H9 (cell line): ENCODE data around the gene ASH1L. TPM values are rescaled to one million over a fixed set of nuclear protein-coding genes. Genes with fewer than 3 reads are reported as not detected.

Experiments used
- DNase-seq: peaks from one replicate; pipeline ENCODE4 v3.0.0-alpha.2; 2017
- H2AFZ ChIP-seq: one replicate; pipeline ENCODE4 v1.6.1; 2013; ENCODE audit warnings: mild to moderate bottlenecking, low read length, control low read depth, moderate library complexity
- H2AK5ac ChIP-seq: 2 replicates; pipeline ENCODE4 v1.6.1; 2013; ENCODE audit warnings: low read length, control low read depth, mixed read lengths; ENCODE audit not compliant: insufficient read length
- H2BK120ac ChIP-seq: one replicate; pipeline ENCODE4 v1.6.1; 2013; ENCODE audit warnings: low read depth, mild to moderate bottlenecking, low read length, control low read depth, inconsistent platforms; ENCODE audit not compliant: poor library complexity, severe bottlenecking
- H2BK12ac ChIP-seq: 2 replicates; pipeline ENCODE4 v1.6.1; 2013; ENCODE audit warnings: low read length, control low read depth, mixed read lengths, low read depth; ENCODE audit not compliant: insufficient read length
- H2BK15ac ChIP-seq: 2 replicates; pipeline ENCODE4 v1.6.1; 2013; ENCODE audit warnings: low read depth, low read length, control low read depth
- H2BK20ac ChIP-seq: one replicate; pipeline ENCODE4 v1.6.1; 2013; ENCODE audit warnings: low read depth, mild to moderate bottlenecking, low read length, control low read depth, inconsistent platforms; ENCODE audit not compliant: poor library complexity, severe bottlenecking
- H2BK5ac ChIP-seq: 2 replicates; pipeline ENCODE4 v1.6.1; 2013; ENCODE audit warnings: low read length, control low read depth, mixed read lengths; ENCODE audit not compliant: insufficient read length
- H3K14ac ChIP-seq: 2 replicates; pipeline ENCODE4 v1.6.1; 2013; ENCODE audit warnings: low read length, control low read depth; ENCODE audit not compliant: insufficient read depth
- H3K18ac ChIP-seq: 2 replicates; pipeline ENCODE4 v1.6.1; 2013; ENCODE audit warnings: low read depth, mild to moderate bottlenecking, mixed read lengths, low read length, control low read depth; ENCODE audit not compliant: insufficient read length
- H3K23ac ChIP-seq: 2 replicates; pipeline ENCODE4 v1.6.1; 2013; ENCODE audit warnings: low read length, control low read depth, mixed read lengths, low read depth; ENCODE audit not compliant: insufficient read length
- H3K23me2 ChIP-seq: 2 replicates; pipeline ENCODE4 v1.6.1; 2013; ENCODE audit warnings: low read depth, mild to moderate bottlenecking, mixed read lengths, low read length, control low read depth; ENCODE audit not compliant: insufficient read length, poor library complexity, severe bottlenecking
- H3K27ac ChIP-seq: 2 replicates; pipeline ENCODE4 v1.5.1; 2013; ENCODE audit warnings: low read length, control low read depth, mixed read lengths, low read depth; ENCODE audit not compliant: insufficient read length
- H3K27me3 ChIP-seq: 2 replicates; pipeline ENCODE4 v1.6.1; 2013; ENCODE audit warnings: low read length, control low read depth, inconsistent platforms; ENCODE audit not compliant: insufficient read depth
- H3K4ac ChIP-seq: 2 replicates; pipeline ENCODE4 v1.6.1; 2013; ENCODE audit warnings: low read depth, mild to moderate bottlenecking, control low read depth, inconsistent platforms, low read length, moderate library complexity
- H3K4me1 ChIP-seq: 2 replicates; pipeline ENCODE4 v1.6.1; 2013; ENCODE audit warnings: low read length, control low read depth, inconsistent platforms; ENCODE audit not compliant: insufficient read depth
- H3K4me2 ChIP-seq: 2 replicates; pipeline ENCODE4 v1.6.1; 2013; ENCODE audit warnings: low read length, control low read depth, mixed read lengths; ENCODE audit not compliant: insufficient read length, insufficient read depth
- H3K56ac ChIP-seq: 2 replicates; pipeline ENCODE4 v1.6.1; 2013; ENCODE audit warnings: low read depth, mild to moderate bottlenecking, mixed read lengths, low read length, control low read depth; ENCODE audit not compliant: insufficient read length
- H3K79me1 ChIP-seq: 2 replicates; pipeline ENCODE4 v1.6.1; 2013; ENCODE audit warnings: low read depth, mild to moderate bottlenecking, moderate library complexity, low read length, control low read depth, inconsistent platforms; ENCODE audit not compliant: insufficient read depth, poor library complexity, severe bottlenecking
- H3K79me2 ChIP-seq: 2 replicates; pipeline ENCODE4 v1.6.1; 2013; ENCODE audit warnings: low read length, control low read depth, inconsistent platforms; ENCODE audit not compliant: insufficient read depth
- H3K9ac ChIP-seq: 2 replicates; pipeline ENCODE4 v1.6.1; 2013; ENCODE audit warnings: low read length, control low read depth, mixed read lengths; ENCODE audit not compliant: insufficient read length; ENCODE audit errors: extremely low read depth
- H3K9me3 ChIP-seq: one replicate; pipeline ENCODE4 v1.6.1; 2013; ENCODE audit warnings: low read depth, low read length, inconsistent platforms; ENCODE audit not compliant: control insufficient read depth
- H3T11ph ChIP-seq: one replicate; pipeline ENCODE4 v1.6.1; 2013; ENCODE audit warnings: mild to moderate bottlenecking, low read length, control low read depth, inconsistent platforms
- H4K20me1 ChIP-seq: one replicate; pipeline ENCODE4 v1.6.1; 2013; ENCODE audit not compliant: control insufficient read depth, insufficient read length, insufficient read depth
- H4K5ac ChIP-seq: 2 replicates; pipeline ENCODE4 v1.6.1; 2013; ENCODE audit warnings: low read depth, mild to moderate bottlenecking, mixed read lengths, low read length, control low read depth; ENCODE audit not compliant: insufficient read length
- H4K8ac ChIP-seq: replicated peaks from 2 replicates; pipeline ENCODE4 v1.6.1; 2013; ENCODE audit warnings: low read length, control low read depth, mixed read lengths, low read depth; ENCODE audit not compliant: insufficient read length
- H4K91ac ChIP-seq: 2 replicates; pipeline ENCODE4 v1.6.1; 2013; ENCODE audit warnings: low read depth, mild to moderate bottlenecking, moderate library complexity, mixed read lengths, low read length, control low read depth; ENCODE audit not compliant: insufficient read length
- H3K27ac Mint-ChIP-seq, 3 experiments: 2 replicates in 2 of 3; 3 replicates in 1 of 3; pipeline ENCODE4 v1.8.0; 2020 to 2021; ENCODE audit warnings: mixed read lengths in 3 of 3, mild to moderate bottlenecking in 1 of 3, moderate library complexity in 1 of 3
- H3K27me3 Mint-ChIP-seq: 2 replicates; pipeline ENCODE4 v1.8.0; 2021; ENCODE audit warnings: low read depth, mild to moderate bottlenecking, moderate library complexity, mixed read lengths
- H3K36me3 Mint-ChIP-seq, 3 experiments: 2 replicates in 2 of 3; 3 replicates in 1 of 3; pipeline ENCODE4 v1.8.0; 2020 to 2021; ENCODE audit warnings: low read depth in 3 of 3, mixed read lengths in 3 of 3; ENCODE audit not compliant: insufficient read depth in 1 of 3
- H3K4me1 Mint-ChIP-seq, 2 experiments: 2 replicates each; pipeline ENCODE4 v1.8.0; 2020; ENCODE audit warnings: mixed read lengths in 2 of 2
- H3K4me3 Mint-ChIP-seq, 2 experiments: 2 replicates in 1 of 2; 3 replicates in 1 of 2; pipeline ENCODE4 v1.8.0; 2020 to 2021; ENCODE audit warnings: mild to moderate bottlenecking in 2 of 2, mixed read lengths in 2 of 2, moderate library complexity in 1 of 2
- H3K9me3 Mint-ChIP-seq, 2 experiments: 2 replicates in 1 of 2; 3 replicates in 1 of 2; pipeline ENCODE4 v1.8.0; 2020; ENCODE audit warnings: mild to moderate bottlenecking in 2 of 2, mixed read lengths in 2 of 2, moderate library complexity in 1 of 2
- WGBS: extraction: QIAGEN DNeasy Blood & Tissue Kit; methylation state at CpG from one replicate; pipeline ENCODE4 v1.1.7; 2013; ENCODE audit warnings: missing lambda C conversion rate, low lambda C conversion rate, mixed read lengths; ENCODE audit not compliant: insufficient read length; ENCODE audit errors: extremely low coverage; 5-methylcytosine and 5-hydroxymethylcytosine counted together
- total RNA-seq: library from RNA; stranded (reverse); gene quantifications from 2 replicates; pipeline ENCODE4 v1.2.1, GENCODE V29; 2021
- TF ChIP-seq, protein P1 (sequence below): fragments of 200-600 bp; sonication (generic); conservative IDR thresholded peaks from 3 replicates; pipeline ENCODE4 v1.8.0; 2021; ENCODE audit warnings: antibody characterized with exemption, mild to moderate bottlenecking

Gene ASH1L
- total RNA-seq, 1 experiment from 2014 or later = 32.8 TPM

DNA sequence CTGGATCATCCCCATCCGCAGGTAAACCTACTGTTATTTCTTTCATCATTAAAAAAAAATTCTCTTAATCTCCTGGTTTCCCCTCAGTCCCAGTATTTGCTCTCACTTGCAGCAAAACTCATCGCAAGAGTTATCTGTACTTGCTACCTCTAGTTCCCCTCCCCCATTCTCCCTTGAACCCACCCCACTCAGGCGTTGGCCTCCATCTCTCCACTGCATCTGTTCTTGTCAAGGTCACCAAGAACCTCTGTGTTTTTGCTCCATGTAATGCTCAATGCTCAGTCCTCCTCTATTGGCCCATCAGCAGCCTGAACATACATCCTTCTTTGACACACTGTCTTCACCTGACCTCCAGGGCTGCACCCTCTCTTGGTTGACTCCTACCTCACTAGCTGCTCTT lies 265.9 kb downstream of the ASH1L start:
- Histone ChIP-seq H3K9me3 (no peaks in the 10 kb centered on the region), H3K4me1 (no peaks in the 10 kb centered on the region; the same call in 1 of the 2 replicates), H3K27ac (no peak overlapping the region), H4K8ac (no peak overlapping the region), H3K23me2 (peaks cover 12% of the 10 kb centered on the region), H3K27me3 (no peaks in the 10 kb centered on the region; the same call in 1 of the 2 replicates), H3K4me2 (no peak overlapping the region), H2AK5ac (no peak overlapping the region), H3K79me1 (no peaks in the 10 kb centered on the region), H2BK15ac (no peak overlapping the region), H2BK12ac (no peak overlapping the region), H4K91ac (no peak overlapping the region), H3T11ph (no peak overlapping the region), H2AFZ (no peak overlapping the region), H3K14ac (no peak overlapping the region), H3K4ac (no peak overlapping the region), H4K5ac (no peak overlapping the region), H3K56ac (no peak overlapping the region), H3K9ac (no peak overlapping the region), H2BK5ac (no peak overlapping the region), H3K23ac (no peak overlapping the region), H3K79me2 (no peaks in the 10 kb centered on the region), H4K20me1 (no peaks in the 10 kb centered on the region), H2BK20ac (no peak overlapping the region), H3K18ac (no peak overlapping the region), H2BK120ac (no peak overlapping the region)
- H3K9me3 Mint-ChIP-seq = no peaks in the 10 kb centered on the region; a peak in 1 of 5 replicates
- H3K27ac Mint-ChIP-seq = peak overlapping the region in 1 of 3 experiments; percentile 7; a peak in 1 of 7 replicates
- TF ChIP-seq, protein P1, sequence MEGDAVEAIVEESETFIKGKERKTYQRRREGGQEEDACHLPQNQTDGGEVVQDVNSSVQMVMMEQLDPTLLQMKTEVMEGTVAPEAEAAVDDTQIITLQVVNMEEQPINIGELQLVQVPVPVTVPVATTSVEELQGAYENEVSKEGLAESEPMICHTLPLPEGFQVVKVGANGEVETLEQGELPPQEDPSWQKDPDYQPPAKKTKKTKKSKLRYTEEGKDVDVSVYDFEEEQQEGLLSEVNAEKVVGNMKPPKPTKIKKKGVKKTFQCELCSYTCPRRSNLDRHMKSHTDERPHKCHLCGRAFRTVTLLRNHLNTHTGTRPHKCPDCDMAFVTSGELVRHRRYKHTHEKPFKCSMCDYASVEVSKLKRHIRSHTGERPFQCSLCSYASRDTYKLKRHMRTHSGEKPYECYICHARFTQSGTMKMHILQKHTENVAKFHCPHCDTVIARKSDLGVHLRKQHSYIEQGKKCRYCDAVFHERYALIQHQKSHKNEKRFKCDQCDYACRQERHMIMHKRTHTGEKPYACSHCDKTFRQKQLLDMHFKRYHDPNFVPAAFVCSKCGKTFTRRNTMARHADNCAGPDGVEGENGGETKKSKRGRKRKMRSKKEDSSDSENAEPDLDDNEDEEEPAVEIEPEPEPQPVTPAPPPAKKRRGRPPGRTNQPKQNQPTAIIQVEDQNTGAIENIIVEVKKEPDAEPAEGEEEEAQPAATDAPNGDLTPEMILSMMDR = no peak
- DNase-seq = no peak
- no peak overlapping the region for H3K4me3 Mint-ChIP-seq
- no CpG with 5 or more reads among the region's 3 CpGs for WGBS
- peaks cover 14 to 29% of the 10 kb centered on the region in 2 experiments for H3K4me1 Mint-ChIP-seq
- H3K36me3 Mint-ChIP-seq = no peaks in the 10 kb centered on the region
- peaks cover 18% of the 10 kb centered on the region for H3K27me3 Mint-ChIP-seq
